ENCODE measurements around the gene MRPS31.
A peak's percentile ranks its signal among the peaks of the same experiment; 100 is the strongest.
"Not testable (repeated sequence)": the region's sequence is repeated elsewhere in the genome, so short reads cannot be mapped to it uniquely, and the experiment has no call there.

Gene MRPS31

GRCh38 chr13:40732658-40733057 is 38.3 kb downstream of the MRPS31 start:
- DNase-seq (ENCODE audit: insufficient read length, low spot score) (no peak), FAIRE-seq (no peak)
- no peak for TF ChIP-seq TAF1 (IDR thresholded peaks at IDR 0.05; ENCODE audit: low read depth, low read length)
- TF ChIP-seq POLR2AphosphoS5 (IDR thresholded peaks at IDR 0.05; ENCODE audit: low read depth, low read length) = no peak
- TF ChIP-seq POLR2A (IDR thresholded peaks at IDR 0.05; ENCODE audit: low read depth, low read length) = no peak
- TF ChIP-seq SPI1 (IDR thresholded peaks at IDR 0.05; ENCODE audit: low read depth, low read length) = no peak
- no peak for TF ChIP-seq POU2F2 (IDR thresholded peaks at IDR 0.05; ENCODE audit: low read depth, low read length)
- no peak for TF ChIP-seq PAX5 (IDR thresholded peaks at IDR 0.05; ENCODE audit: insufficient read depth, low read length, severe bottlenecking)

DNA sequence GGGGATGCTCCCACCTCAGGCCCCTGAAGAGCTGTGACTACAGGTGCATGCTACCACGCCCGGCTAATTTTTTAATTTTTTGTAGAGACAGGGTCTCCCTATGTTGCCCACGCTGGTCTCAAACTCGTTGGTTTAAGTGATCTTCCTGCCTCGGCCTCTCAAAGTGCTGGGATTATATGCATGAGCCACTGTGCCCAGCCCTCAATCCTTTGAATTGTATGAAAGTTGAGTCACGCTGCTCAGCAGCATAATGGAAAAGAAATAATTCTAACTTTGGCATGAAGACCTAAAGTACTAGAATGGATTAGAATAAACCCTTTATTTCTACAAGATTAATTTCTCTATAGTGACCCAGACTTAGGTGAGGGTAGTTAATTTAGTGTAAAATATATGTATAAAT is 42.4 kb downstream of the MRPS31 start:
- FAIRE-seq (no peak), DNase-seq (ENCODE audit: insufficient read length, low spot score) (no peak)
- no peak for TF ChIP-seq POLR2AphosphoS5 (IDR thresholded peaks at IDR 0.05; ENCODE audit: low read depth, low read length)
- no peak for TF ChIP-seq POLR2A (IDR thresholded peaks at IDR 0.05; ENCODE audit: low read depth, low read length)
- TF ChIP-seq TAF1 (IDR thresholded peaks at IDR 0.05; ENCODE audit: low read depth, low read length) = no peak
- TF ChIP-seq PAX5 (IDR thresholded peaks at IDR 0.05; ENCODE audit: insufficient read depth, low read length, severe bottlenecking) = no peak
- TF ChIP-seq POU2F2 (IDR thresholded peaks at IDR 0.05; ENCODE audit: low read depth, low read length) = no peak
- no peak for TF ChIP-seq SPI1 (IDR thresholded peaks at IDR 0.05; ENCODE audit: low read depth, low read length)

DNA sequence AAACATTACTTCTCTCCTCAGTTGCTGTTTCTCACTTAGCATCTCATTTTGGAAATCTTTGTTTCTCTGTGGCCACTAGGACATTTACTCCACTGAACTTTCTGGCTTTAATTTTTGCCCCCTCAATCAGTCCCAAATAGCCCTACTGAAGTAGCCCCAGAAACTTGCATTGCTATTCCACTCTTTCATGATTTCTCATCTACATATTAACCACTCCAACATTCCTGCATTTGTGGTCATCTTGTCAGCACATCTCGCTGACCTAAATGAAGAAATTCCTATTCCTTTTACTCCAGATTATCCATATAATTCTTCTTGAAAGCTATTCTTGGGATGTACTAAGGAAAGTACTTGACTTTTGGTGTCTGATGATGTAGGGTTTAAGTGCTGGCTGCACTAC is 56.6 kb downstream of the MRPS31 start:
- not testable (repeated sequence) for FAIRE-seq; DNase-seq (ENCODE audit: insufficient read length, low spot score)

DNA sequence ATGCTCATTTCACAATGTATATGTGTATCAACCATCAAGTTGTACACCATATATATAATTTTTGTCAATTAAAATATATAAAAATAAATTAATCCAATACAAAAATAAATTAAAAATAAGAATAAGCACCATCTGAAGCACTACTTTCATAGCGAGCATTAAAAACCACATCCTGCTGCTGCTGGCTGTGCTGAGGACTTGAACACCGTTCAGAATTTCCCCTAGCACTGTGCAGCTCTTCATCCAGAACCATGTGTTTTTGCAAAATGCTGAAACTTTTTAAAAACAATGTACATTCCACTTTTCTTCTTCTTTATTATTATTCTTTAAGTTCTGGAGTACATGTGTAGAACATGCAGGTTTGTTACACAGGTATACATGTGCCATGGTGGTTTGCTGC is 64.6 kb downstream of the MRPS31 start:
- no peak for FAIRE-seq
- no peak for DNase-seq (ENCODE audit: insufficient read length, low spot score)
- TF ChIP-seq SPI1 (IDR thresholded peaks at IDR 0.05; ENCODE audit: low read depth, low read length) (no peak), POU2F2 (IDR thresholded peaks at IDR 0.05; ENCODE audit: low read depth, low read length) (no peak), TAF1 (IDR thresholded peaks at IDR 0.05; ENCODE audit: low read depth, low read length) (no peak), PAX5 (IDR thresholded peaks at IDR 0.05; ENCODE audit: insufficient read depth, low read length, severe bottlenecking) (no peak), POLR2A (IDR thresholded peaks at IDR 0.05; ENCODE audit: low read depth, low read length) (no peak), POLR2AphosphoS5 (IDR thresholded peaks at IDR 0.05; ENCODE audit: low read depth, low read length) (no peak)

DNA sequence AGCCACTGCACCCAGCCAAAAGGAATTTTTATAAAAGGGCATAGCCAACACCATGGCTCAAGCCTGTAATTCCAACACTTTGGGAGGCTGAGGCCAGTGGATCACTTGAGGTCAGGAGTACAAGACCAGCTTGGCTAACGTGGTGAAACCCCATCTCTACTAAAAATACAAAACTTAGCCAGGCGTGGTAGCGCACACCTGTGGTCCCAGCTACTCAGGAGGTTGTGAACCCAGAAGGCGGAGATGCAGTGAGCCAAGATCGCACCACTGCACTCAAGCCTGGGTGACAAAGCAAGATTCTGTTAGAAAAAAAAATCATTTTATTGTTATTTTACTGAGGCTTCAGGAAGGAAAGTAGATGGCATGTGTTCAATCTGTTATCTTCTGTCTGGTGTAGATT is 73.3 kb downstream of the MRPS31 start:
- peak; percentile 88 for FAIRE-seq
- DNase-seq (ENCODE audit: insufficient read length, low spot score) = no peak
- TF ChIP-seq PAX5 (IDR thresholded peaks at IDR 0.05; ENCODE audit: insufficient read depth, low read length, severe bottlenecking) (peak; percentile 32), POU2F2 (IDR thresholded peaks at IDR 0.05; ENCODE audit: low read depth, low read length) (no peak), POLR2AphosphoS5 (IDR thresholded peaks at IDR 0.05; ENCODE audit: low read depth, low read length) (no peak), TAF1 (IDR thresholded peaks at IDR 0.05; ENCODE audit: low read depth, low read length) (no peak), POLR2A (IDR thresholded peaks at IDR 0.05; ENCODE audit: low read depth, low read length) (no peak)

- DNase-seq (ENCODE audit: insufficient read length, low spot score) (no peak), FAIRE-seq (peak; percentile 73)
- TF ChIP-seq POU2F2 (IDR thresholded peaks at IDR 0.05; ENCODE audit: low read depth, low read length) (no peak), SPI1 (IDR thresholded peaks at IDR 0.05; ENCODE audit: low read depth, low read length) (peak; percentile 40; the same call in 1 of the 2 replicates), POLR2AphosphoS5 (IDR thresholded peaks at IDR 0.05; ENCODE audit: low read depth, low read length) (no peak)
Measured at GRCh38 chr13:40694426-40694825, 76.6 kb downstream of the MRPS31 start.

DNA sequence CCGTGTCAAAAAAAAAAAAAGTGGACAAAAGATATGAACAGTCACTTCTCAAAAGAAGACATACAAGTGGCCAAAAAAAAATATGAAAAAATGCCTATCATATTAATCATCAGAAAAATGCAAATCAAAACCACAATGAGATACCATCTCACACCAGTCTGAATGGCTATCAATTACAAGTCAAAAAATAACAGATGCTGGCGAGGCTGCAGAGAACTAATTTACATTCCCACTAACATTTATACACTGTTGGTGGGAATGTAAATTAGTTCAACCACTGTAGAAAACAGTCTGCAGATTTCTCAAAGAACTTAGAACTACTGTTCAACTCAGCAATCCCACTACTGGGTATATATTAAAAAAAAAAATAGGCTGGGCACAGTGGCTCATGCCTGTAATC is 78.0 kb downstream of the MRPS31 start:
- TF ChIP-seq POLR2A (IDR thresholded peaks at IDR 0.05; ENCODE audit: low read depth, low read length) (no peak), POLR2AphosphoS5 (IDR thresholded peaks at IDR 0.05; ENCODE audit: low read depth, low read length) (no peak), POU2F2 (IDR thresholded peaks at IDR 0.05; ENCODE audit: low read depth, low read length) (no peak)
- no peak for DNase-seq (ENCODE audit: insufficient read length, low spot score)
- FAIRE-seq = no peak

DNA sequence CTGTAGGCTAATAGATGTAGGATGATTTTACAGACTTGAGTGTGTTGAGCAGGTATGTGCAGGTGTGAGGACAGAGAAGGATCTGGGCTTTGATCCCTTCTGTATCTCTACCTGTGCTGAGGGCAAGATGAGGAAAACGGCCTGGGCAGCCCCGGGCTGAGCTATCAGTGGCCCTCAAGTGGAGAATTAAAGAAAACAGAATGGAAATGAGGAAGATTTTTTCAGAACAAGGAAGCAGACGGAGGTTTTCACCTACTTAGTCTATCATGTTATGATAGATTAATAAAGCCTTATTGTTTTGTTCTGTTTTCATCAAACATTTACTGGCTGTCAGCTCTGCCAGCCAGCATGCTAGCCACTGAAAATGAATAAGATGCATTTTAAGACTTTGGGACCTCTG is 82.2 kb downstream of the MRPS31 start:
- TF ChIP-seq TAF1 (IDR thresholded peaks at IDR 0.05; ENCODE audit: low read depth, low read length) (no peak), POLR2A (IDR thresholded peaks at IDR 0.05; ENCODE audit: low read depth, low read length) (no peak), SPI1 (IDR thresholded peaks at IDR 0.05; ENCODE audit: low read depth, low read length) (no peak), POU2F2 (IDR thresholded peaks at IDR 0.05; ENCODE audit: low read depth, low read length) (no peak), POLR2AphosphoS5 (IDR thresholded peaks at IDR 0.05; ENCODE audit: low read depth, low read length) (no peak)
- FAIRE-seq (no peak), DNase-seq (ENCODE audit: insufficient read length, low spot score) (no peak)

DNA sequence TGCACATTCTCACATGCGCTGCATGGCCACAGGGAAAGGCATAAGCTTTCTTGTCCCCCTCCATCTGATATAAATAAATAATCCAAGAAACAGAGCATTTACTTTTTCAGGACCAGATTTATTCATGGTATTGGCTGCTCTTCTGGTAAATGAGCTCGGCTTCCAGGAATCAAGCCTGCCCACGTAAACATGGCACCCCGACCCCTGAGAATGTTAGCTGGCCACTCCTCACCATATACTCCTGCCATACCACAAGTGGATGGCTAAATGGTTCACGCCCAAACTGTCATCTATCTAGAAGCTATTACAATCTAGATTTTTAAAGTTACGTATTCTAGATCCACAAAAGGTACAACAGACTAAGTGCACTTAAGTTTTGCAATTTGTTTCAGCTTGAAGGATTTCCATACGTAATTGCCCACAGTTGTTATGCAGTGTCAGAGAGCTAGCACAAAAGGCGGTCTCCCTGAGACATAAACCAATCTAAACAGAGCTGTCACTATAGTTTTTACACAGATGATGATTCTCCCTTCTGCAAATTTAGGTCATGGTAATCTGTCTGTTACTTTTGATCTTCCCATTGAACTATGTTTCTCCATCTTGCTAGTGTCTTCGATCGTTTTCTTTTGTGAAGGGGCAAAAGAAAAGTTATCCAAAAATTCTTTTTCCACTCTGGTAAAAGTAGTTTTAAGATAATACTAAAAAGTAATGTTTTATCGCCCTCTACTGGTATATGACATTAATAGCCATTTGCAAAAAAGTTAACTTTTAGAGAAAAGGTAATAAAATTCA is 88.3 kb downstream of the MRPS31 start:
- FAIRE-seq = no peak
- no peak for DNase-seq (ENCODE audit: insufficient read length, low spot score)

GRCh38 chr13:40681341-40682146 is 89.4 kb downstream of the MRPS31 start:
- FAIRE-seq (no peak), DNase-seq (ENCODE audit: insufficient read length, low spot score) (no peak)
- TF ChIP-seq POLR2AphosphoS5 (IDR thresholded peaks at IDR 0.05; ENCODE audit: low read depth, low read length) (no peak), POU2F2 (IDR thresholded peaks at IDR 0.05; ENCODE audit: low read depth, low read length) (no peak), TAF1 (IDR thresholded peaks at IDR 0.05; ENCODE audit: low read depth, low read length) (no peak), PAX5 (IDR thresholded peaks at IDR 0.05; ENCODE audit: insufficient read depth, low read length, severe bottlenecking) (no peak), SPI1 (IDR thresholded peaks at IDR 0.05; ENCODE audit: low read depth, low read length) (no peak), POLR2A (IDR thresholded peaks at IDR 0.05; ENCODE audit: low read depth, low read length) (no peak)

More for the DNA sequence above, 88.3 kb downstream of the MRPS31 start:
- no peak for TF ChIP-seq POLR2A (IDR thresholded peaks at IDR 0.05; ENCODE audit: low read depth, low read length)
- no peak for TF ChIP-seq POLR2AphosphoS5 (IDR thresholded peaks at IDR 0.05; ENCODE audit: low read depth, low read length)
- TF ChIP-seq PAX5 (IDR thresholded peaks at IDR 0.05; ENCODE audit: insufficient read depth, low read length, severe bottlenecking) = no peak
- no peak for TF ChIP-seq TAF1 (IDR thresholded peaks at IDR 0.05; ENCODE audit: low read depth, low read length)
- TF ChIP-seq SPI1 (IDR thresholded peaks at IDR 0.05; ENCODE audit: low read depth, low read length) = no peak
- no peak for TF ChIP-seq POU2F2 (IDR thresholded peaks at IDR 0.05; ENCODE audit: low read depth, low read length)

Measured in GM12891 (cell line).